Measurements from ENCODE around the gene CFAP251.

DNA sequence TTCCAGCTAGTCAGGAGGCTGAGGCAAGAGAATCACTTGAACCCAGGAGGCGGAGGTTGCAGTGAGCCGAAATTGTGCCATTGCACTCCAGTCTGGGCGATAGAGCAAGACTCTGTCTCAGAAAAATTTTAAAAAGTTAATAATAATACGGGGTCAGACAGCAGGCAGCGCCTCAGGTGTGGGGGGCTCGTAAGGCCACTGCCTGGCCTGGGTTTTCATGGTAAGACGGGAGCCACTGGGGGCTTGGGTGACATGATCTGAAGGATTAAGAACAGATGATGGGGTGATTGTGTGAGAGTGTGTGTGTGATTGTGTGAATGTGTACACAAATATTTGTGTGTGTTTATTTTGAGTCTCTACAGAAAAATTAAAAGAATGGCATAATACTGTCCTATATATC, 126.9 kb downstream of the CFAP251 start:
- TF ChIP-seq, protein P1, sequence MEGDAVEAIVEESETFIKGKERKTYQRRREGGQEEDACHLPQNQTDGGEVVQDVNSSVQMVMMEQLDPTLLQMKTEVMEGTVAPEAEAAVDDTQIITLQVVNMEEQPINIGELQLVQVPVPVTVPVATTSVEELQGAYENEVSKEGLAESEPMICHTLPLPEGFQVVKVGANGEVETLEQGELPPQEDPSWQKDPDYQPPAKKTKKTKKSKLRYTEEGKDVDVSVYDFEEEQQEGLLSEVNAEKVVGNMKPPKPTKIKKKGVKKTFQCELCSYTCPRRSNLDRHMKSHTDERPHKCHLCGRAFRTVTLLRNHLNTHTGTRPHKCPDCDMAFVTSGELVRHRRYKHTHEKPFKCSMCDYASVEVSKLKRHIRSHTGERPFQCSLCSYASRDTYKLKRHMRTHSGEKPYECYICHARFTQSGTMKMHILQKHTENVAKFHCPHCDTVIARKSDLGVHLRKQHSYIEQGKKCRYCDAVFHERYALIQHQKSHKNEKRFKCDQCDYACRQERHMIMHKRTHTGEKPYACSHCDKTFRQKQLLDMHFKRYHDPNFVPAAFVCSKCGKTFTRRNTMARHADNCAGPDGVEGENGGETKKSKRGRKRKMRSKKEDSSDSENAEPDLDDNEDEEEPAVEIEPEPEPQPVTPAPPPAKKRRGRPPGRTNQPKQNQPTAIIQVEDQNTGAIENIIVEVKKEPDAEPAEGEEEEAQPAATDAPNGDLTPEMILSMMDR (IDR thresholded peaks at IDR 0.05): no peak
- no peak for TF ChIP-seq POLR2A (IDR thresholded peaks at IDR 0.05)

Data from transverse colon (tissue), 3 donors.